ENCODE results near the gene TENM4. TPM values are rescaled to one million over a fixed set of nuclear protein-coding genes. Genes with fewer than 3 reads are reported as not detected.

Gene TENM4
- polyA plus RNA-seq, 4 donors = 21.0 to 31.9 (median 23.1) TPM

DNA sequence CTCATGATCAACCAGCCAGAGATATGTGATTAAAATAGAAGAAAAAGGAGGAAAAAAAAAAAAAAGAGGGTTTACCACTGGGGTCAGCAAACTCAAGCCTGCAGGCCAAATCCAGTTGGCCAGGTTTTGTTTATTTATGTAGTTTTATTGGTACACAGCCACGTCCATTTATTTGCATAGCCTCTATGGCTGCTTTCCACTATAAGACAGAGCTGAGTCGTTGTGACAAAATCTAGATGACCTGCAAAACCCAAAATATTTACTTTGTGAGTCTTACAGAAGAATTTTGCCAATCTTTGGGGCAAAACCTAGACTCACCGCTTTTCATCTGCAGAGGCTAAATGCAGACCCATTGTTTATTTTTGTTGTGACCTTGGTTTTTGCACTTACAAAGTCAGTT is 87.1 kb downstream of the TENM4 start:
- no peak for DNase-seq (ENCODE audit: low read depth in 4 of 4, low spot score in 3 of 4)

DNA sequence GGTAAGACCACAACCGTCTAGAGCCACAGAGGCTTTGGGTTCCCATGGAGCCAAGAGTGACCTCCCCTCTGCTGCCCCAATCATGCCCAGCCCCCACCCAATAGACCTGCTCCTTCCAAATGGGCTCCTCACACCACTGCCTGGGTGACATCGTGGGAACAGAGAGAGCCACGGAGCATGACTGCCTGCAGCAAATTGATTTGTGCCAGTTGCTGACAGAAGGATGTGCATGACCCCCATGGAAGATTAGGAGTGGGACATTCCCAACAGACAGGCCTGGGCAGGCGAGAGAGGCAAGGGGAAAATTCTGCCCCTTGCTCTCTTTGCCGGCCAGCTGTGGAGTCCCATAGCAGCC is 88.5 kb downstream of the TENM4 start:
- DNase-seq (ENCODE audit: low read depth in 4 of 4, low spot score in 3 of 4) = no peak

DNA sequence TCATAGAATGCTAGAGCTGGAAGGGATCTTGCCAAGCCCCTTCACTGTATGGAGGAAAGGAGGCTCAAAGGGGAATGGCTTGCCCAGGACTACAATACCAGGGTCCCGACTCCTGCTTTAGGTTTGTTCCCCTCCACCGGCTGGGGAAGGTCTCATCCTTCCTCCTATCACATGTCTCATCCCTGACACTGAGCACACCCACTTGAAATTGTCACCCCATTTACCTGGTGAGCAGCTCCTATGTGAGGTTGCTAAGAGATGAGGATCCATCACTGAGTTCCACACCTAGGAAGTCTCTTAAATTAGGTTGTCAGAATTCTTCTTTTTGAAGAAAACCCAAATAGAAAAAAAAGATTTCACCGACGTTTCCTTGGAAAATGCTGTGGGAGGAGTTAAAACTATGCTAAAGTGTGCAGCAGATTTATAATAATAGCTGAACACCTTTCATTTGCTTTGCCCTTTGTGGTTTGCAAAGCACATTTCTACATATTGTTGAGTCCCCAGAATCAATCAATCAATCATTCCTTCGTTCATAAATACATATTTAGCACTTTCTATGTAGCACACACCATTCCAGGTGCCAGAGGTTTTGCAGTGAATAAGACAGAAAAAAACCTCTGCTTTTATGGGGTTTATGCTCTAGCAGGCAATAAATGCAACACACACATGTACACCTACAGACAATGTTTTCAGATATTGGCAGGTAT is 91.7 kb downstream of the TENM4 start:
- no peak for DNase-seq (ENCODE audit: low read depth in 4 of 4, low spot score in 3 of 4)

DNA sequence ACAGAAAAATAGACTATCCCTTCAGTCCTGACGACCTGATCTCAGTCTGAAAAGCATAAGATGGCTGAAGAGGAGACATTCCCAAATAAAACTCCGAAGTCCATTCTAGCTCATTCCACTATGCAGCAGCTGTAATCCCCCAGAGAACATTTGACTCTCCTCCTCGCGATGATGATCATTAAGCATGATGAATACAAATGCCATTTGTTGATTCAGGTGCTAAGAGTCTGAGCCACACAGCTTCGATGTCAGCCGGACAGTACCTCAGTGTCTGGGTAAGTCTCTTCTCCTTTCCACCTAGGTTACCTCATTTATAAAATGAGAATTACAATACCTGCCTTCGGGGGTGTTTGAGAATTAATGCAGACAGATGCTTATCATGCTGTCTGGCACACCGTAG is 94.8 kb downstream of the TENM4 start:
- DNase-seq (ENCODE audit: low read depth in 4 of 4, low spot score in 3 of 4) = no peak

DNA sequence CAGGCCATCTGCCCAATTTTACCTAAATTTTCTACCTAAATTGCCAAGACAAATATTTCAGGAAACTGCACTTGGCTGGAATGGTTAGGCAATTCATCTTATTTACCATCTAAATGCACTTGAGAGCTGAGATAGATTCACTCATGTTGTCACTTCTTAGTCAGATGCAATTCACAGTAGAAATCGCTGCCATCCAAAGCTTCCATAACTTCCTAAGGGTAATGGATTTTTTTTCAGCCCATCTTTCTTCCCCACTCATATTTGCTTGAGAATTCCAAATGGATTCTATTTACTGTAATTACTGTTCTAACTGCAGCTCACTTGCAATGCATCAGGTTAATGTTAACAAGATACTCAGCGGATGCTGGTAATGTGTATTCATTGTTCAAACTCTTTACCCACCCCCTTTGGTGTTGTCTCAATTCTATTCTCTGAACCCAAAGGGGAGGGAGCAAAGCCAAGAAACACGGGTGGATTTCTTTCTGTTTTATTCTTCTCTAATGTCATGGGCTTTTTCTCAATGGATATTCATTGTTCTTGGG is 96.0 kb downstream of the TENM4 start:
- no peak for DNase-seq (ENCODE audit: low read depth in 4 of 4, low spot score in 3 of 4)

DNA sequence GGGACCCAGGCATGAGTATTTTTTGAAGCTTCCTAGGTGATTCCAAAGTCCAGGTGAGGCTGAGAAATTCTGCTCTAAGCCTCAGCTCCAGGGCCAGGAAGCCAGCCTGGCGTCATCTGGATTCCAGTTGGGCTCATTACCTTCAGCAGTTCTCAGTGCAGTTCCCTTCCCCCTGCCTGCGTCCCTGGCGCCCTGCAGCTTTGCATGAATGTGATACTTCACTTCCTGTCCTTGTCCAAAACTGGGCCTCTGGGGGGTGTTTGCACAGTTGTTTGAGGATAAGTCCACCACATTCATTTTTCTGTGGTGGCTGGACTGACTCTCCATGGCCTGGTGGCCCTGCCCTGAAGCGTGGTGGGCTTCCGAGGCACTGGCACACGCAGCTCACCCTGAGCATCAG is 98.1 kb downstream of the TENM4 start:
- DNase-seq (ENCODE audit: low read depth in 4 of 4, low spot score in 3 of 4) = no peak

DNA sequence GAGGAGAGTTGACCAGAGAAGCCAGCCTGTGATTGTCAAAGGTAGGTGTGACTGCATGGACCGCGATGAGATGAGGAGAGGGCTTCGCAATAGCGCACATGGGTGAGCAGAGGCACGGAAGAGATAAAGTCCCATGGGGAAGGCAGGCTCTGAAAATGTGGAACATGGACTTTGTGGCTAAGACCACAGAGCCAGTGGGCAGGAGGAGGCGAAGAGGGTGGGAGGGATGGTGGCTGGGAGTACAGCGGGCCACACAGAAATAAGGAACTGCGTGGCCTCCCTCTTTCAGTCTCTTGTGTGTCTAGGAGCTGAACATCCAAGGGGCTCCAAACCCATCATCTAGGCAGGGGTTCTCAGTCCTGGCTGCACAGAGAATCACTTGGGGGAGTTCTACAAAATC is 98.6 kb downstream of the TENM4 start:
- DNase-seq (ENCODE audit: low read depth in 4 of 4, low spot score in 3 of 4) = no peak

DNA sequence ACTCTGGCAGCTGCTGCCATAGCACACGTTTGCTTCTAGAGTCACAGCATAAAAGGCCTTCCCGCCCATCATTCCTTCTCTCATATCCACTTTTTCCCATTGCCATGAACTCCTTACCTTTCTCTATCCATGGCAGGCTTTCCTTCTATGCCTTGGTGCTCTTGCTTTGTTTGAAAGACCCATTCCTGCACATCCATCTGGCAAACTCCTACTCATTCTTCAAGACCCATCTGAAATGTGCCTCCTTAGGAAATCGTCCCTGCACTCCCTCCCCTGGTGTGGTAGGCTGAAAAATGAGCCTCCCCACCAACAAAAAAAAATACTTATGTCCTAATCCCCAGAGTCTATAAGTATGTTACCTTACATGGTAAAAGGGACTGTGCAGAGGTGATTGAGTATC is 100.3 kb downstream of the TENM4 start:
- no peak for DNase-seq (ENCODE audit: low read depth in 4 of 4, low spot score in 3 of 4)

DNA sequence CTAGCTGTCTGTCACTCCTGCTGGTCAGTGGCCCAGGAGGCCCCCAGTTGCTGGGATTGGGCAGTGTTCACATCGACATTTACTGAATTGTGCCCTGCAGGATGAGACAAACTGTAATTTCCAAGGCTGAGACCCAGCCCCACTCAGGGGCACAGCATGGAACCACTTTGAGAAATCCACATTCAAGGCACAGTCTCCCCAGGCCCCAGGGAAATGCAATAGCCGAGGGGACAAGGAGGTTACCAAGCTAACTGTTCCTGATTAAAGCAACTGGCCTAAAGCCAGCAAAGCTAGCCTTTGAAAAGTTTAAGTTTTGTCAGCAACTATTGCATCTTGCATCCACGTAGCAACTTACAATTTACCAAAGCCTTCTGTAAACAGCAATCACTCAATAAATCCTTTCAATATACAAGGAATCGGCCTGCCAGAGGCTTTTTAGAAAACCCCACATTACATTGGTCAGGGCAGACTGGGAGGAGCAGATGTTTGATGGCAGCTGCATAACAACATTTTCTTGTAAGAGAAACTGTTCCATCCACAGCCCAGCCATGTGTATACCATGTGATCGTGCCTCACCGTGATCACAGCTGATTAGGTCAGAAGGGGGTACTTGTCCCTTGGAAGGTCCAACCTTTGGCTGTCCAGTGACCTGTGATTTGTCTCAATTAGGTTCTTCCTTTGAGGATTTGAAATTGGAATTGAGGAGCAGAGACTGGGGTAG is 103.9 kb downstream of the TENM4 start:
- DNase-seq (ENCODE audit: low read depth in 4 of 4, low spot score in 3 of 4) = no peak

DNA sequence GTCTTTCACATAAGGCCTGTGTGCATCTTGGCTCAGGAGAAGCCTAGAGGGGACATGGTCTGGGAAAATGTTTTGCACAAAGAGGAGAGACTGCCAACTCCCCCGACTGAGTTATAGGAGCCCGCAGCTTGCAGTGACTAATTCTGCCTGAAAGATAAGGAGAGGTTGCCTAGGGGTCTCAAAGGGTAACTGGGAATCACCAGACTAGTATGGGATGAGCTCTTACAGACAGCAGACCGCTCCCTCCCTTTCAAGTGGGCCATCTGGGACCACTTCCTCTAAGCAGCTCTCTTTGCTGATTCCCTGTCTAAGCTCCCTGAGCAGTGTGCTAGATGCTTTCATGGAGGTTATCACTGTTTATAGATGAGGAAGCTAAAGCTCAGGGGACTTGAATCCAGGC is 105.1 kb downstream of the TENM4 start:
- DNase-seq (ENCODE audit: low read depth in 4 of 4, low spot score in 3 of 4) = no peak

DNA sequence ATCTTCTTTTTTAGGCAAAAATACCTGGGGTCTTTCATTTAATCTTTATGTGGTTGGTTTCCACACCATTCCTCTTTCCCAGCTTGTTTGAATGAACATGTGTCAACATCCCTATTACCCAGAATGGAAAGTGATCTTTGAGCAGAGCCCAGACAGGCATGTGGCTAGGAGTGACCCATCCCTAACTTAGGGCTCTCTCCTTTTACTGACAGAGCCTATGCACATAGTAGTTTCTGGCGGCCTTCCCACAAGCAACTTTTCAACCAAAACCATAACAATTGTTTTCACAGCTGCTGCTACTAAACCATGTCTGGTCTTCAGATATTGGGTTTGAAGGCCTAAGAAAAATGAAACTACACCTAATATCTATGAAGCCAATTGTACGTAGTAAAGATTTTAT is 107.5 kb downstream of the TENM4 start:
- no peak for DNase-seq (ENCODE audit: low read depth in 4 of 4, low spot score in 3 of 4)

DNA sequence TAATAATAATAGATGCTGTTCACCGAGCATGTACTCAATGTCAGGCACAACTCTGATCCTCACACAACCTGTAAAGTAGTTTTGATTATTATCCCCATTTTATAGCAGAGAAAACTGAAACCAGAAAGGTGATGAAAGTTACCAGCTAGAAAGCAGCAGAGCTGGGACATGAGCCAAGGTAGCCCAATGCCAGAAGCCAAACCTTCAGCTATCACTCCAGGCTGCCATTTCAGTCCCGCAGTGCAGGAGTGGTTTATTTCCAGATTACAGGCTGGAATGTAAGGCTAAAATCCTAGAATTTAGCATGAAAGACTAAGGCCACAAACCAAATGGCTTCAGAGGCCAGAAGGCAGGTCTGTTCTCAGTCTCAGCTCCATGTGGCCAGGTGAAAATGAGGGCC is 108.8 kb downstream of the TENM4 start:
- DNase-seq (ENCODE audit: low read depth in 4 of 4, low spot score in 3 of 4) = no peak

DNA sequence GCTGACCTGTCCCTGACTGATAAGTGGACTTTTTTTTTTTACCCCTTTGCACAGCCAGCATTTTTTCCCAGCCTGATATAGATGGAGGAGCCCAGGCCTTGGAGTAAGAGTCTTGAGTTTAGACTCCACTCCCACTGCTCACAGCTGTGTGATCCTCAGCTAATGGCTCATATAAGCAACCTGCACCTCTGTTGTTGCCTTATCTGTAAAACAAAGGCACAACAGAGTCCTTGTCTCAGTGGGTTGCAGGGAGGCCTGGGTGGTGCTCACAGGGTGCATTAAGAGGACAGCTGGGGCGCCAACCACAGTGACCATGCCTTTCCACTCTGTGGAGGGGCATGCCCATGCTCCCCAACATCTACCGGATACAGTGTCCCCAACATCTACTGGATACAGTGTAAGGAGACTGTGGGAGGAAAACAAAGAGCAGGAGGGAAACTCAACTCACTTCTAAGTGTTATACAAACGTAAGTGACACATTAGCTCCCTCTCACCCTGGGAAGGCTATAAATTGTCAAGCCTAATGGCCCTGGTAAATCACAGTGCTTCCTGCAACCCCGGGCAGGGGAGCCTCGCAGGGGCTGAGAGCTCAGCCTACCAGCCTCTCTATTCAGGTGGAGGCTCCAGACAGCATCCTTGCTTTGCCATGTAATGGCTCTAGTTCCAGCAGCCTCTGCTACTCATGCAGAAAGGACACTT is 109.5 kb downstream of the TENM4 start:
- DNase-seq (ENCODE audit: low read depth in 4 of 4, low spot score in 3 of 4) = peak in 1 of 4 donors; percentile 71

DNA sequence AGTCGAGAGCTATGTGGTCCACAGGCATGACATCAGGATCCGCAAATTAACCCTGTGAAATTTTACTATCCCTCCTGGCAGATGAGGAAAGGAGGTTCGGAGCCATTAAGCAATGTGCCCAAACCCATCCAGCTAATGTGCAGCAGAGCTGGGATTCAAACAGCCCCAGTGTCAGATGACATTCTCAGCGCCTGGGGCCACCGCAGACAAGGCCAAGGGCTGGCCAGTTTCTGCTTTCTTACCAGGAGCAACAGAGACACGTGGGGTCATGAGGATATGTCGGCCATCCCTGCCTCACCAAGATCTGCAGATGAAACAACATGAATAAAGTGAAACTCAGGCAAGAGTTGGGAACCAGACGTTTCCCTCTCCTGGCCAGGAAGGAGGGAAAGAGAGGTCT is 110.2 kb downstream of the TENM4 start:
- DNase-seq (ENCODE audit: low read depth in 4 of 4, low spot score in 3 of 4) = no peak

DNA sequence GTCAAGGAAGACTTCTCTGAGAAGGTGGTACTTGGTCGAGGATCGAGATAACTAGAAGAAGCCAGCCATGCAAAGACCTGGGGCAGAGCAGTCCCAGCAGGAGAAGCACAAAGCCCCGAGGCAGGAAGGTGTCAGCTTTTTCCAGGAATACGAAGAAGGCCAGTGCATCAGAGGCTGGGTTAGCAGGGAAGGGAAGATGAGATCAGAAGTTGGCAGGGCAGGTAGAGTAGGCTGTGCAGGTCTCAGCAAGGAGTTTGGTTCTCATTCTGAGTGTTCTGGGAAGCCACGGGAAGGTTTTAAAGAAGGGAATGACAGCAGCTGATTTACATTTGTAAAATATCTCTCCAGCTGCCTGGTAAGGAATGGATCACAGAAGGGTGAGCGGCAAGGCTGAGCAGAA is 111.3 kb downstream of the TENM4 start:
- DNase-seq (ENCODE audit: low read depth in 4 of 4, low spot score in 3 of 4) = no peak

DNA sequence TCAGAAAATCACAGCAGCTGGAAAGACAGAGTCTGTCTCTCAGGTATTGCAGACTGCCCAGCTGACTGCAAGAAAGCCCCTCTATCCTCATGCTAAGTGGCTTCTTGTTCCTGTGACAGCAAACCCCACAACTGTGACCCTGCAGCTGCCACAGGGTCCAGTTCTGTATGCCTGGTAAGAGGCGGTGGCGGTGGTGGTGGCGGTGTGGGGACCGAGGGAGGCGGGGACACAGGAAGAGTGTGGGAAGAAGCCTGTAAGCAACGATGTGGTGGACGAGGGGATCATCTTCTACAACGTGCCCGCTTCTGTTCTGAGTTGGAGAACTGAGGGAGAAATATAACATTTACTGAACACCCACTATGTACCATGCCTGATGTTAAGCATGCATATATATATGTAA is 112.4 kb downstream of the TENM4 start:
- DNase-seq (ENCODE audit: low read depth in 4 of 4, low spot score in 3 of 4) = no peak

DNA sequence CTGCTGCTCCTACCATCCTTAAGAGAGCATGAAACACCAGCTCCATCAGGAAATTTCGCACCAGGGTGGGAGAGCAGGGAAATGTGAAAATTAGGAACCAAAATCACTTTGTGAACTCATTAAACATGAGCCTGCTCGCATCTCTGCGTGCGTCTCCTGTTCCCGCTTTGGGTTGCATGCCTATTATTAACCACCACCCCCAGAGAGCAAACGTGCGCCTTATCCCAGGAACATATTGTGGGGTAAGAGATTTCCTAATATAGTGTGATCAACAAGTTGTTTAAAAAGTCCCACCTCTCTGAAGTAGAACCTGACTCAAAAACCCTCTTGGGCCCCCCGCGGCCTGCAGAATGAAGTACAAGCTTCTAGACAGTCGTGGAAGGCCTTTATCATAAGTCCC is 115.0 kb downstream of the TENM4 start:
- no peak for DNase-seq (ENCODE audit: low read depth in 4 of 4, low spot score in 3 of 4)

DNA sequence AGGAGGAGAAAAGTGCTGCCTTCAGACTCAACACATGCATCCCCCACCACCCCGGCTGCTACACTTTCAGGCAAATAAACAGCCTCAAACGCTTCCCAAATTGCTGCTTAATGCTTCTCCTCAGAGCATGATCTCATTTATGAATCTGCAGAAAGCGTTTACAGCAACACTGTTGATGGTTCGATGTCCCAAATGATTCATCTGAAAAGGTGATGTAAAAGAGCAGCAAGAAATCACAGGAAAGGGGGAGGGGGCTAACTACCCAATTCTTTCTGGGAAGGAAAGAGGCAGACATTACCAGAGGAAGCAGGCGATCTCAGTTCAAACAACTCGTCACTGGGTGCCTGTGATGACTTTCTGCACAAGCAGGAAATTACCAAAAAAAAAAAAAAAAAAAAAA is 119.6 kb downstream of the TENM4 start:
- DNase-seq (ENCODE audit: low read depth in 4 of 4, low spot score in 3 of 4) = no peak

DNA sequence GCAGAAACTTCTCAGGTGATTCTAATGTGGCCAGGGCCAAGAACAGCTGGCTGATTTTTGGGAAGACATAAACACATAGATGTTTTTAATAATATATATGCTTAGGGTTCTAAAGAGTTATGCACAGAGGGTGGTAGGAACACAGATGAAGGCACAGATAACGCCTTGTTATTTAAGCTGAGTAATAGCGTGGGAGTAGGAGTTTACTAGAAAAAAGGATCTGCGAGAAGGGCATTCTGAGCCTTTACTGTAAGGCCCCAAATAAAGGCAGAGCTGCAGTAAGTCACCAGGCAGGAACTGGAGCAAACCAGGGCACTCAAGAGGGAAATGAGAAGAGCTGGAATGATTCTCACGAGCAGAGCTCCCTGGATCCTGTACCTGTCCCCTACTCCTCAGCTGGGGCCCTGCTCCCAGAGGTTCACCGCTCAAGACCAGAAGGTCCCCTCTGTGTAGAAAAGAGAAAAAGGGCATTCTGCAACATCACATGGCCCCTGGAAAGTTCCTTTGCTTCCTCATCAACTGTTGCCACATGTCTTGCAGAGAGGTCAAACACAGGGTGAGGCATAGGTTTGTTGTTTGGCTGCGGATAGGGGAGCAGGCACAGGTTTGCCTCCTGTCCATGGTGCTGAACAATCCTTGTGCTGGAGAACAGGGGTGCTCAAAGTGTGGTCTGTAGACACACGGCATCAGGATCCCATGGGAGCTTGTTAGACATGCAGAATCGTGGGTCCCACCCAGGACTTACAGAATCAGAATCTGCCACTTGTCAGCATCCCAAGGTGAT is 125.7 kb downstream of the TENM4 start:
- DNase-seq (ENCODE audit: low read depth in 4 of 4, low spot score in 3 of 4) = peak in 1 of 4 donors; percentile 39

DNA sequence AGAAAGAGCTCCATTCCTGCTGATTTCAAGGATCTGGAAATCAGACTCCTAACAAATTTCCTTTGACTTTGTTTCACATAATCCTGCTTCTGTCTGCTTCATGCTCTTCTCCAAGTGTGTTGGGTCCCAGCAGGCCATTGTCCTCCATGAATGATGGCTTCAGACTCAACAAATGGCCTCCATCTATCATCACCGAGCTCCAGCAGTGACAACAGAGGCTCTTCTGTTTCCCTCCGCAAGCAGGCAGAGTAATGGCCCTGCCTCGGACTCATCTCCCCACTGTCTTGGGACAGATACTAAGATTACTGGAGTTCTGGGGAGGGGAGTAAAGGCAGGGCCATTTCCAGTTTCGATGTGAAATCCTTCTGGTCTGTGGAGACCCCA is 127.3 kb downstream of the TENM4 start:
- no peak for DNase-seq (ENCODE audit: low read depth in 4 of 4, low spot score in 3 of 4)

Measured in left renal pelvis (tissue), 4 donors.